Stimulated activated CD8-positive, alpha-beta memory T cell treated with anti-CD3 and anti-CD28 coated beads, Interleukin-7, amount 100 ng/mL, for 1 hour (primary cell): Measurements from ENCODE around the gene SEZ6L.

Experiments
- DNase-seq, 2 donors: peaks; one replicate each; pipeline ENCODE4 v3.0.0-alpha.2; 2020; ENCODE audit warnings: low read depth in 2 of 2

SEZ6L gene

GRCh38 chr22:26169315-26170111, at the start of gene SEZ6L:
Gene SEZ6L, plus strand, starts transcription at chr22:26169462. Its CDS starts 208 bp downstream, at chr22:26169670.
- DNase-seq = no peak

- no peak for DNase-seq
Measured at GRCh38 chr22:26122920-26123468, 46.3 kb upstream of the SEZ6L start.

GRCh38 chr22:26124991-26125725, 44.1 kb upstream of the SEZ6L start:
- no peak for DNase-seq

GRCh38 chr22:26127126-26127525, 42.1 kb upstream of the SEZ6L start:
- DNase-seq = no peak

- no peak for DNase-seq
Measured at GRCh38 chr22:26127556-26127955, 41.7 kb upstream of the SEZ6L start.

- DNase-seq = no peak
Measured at GRCh38 chr22:26131589-26132154, 37.6 kb upstream of the SEZ6L start.

- DNase-seq = no peak
Measured at GRCh38 chr22:26134654-26135330, 34.5 kb upstream of the SEZ6L start.

GRCh38 chr22:26135806-26136205, 33.5 kb upstream of the SEZ6L start:
- DNase-seq = no peak

GRCh38 chr22:26139310-26139709, 30.0 kb upstream of the SEZ6L start:
- DNase-seq = no peak

- DNase-seq = no peak
Measured at GRCh38 chr22:26141831-26142230, 27.4 kb upstream of the SEZ6L start.

- no peak for DNase-seq
Measured at GRCh38 chr22:26143806-26144325, 25.4 kb upstream of the SEZ6L start.

GRCh38 chr22:26159886-26160285, 9.4 kb upstream of the SEZ6L start:
- DNase-seq = no peak

- DNase-seq = no peak
Measured at GRCh38 chr22:26161746-26162145, 7.5 kb upstream of the SEZ6L start.

GRCh38 chr22:26162926-26163325, 6.3 kb upstream of the SEZ6L start:
- no peak for DNase-seq

GRCh38 chr22:26164174-26164573, 5.1 kb upstream of the SEZ6L start:
- no peak for DNase-seq

GRCh38 chr22:26168330-26168851, 871 bp upstream of the SEZ6L start:
- DNase-seq = no peak

GRCh38 chr22:26168939-26169314, 335 bp upstream of the SEZ6L start:
- no peak for DNase-seq

GRCh38 chr22:26170112-26170492, 840 bp downstream of the SEZ6L start:
- DNase-seq = no peak

GRCh38 chr22:26170795-26171580, 1.7 kb downstream of the SEZ6L start:
- no peak for DNase-seq

- DNase-seq = no peak
Measured at GRCh38 chr22:26172389-26172990, 3.2 kb downstream of the SEZ6L start.
